ENCODE data around the gene APLF. TPM values are rescaled to one million over a fixed set of nuclear protein-coding genes. Genes with fewer than 3 reads are reported as not detected.
A peak's percentile ranks its signal among the peaks of the same experiment; 100 is the strongest.
"Not testable (repeated sequence)": the region's sequence is repeated elsewhere in the genome, so short reads cannot be mapped to it uniquely, and the experiment has no call there.

APLF gene
- total RNA-seq, 1 donor from 2014 or later, result 4.2 TPM

- ATAC-seq, result no peak
Measured at GRCh38 chr2:68441994-68442322, 25.4 kb upstream of the APLF start.

DNA sequence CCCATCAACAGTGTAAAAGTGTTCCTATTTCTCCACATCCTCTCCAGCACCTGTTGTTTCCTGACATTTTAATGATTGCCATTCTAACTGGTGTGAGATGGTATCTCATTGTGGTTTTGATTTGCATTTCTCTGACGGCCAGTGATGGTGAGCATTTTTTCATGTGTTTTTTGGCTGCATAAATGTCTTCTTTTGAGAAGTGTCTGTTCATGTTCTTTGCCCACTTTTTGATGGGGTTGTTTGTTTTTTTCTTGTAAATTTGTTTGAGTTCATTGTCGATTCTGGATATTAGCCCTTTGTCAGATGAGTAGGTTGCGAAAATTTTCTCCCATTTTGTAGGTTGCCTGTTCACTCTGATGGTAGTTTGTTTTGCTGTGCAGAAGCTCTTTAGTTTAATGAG is 21.0 kb upstream of the APLF start:
- ATAC-seq, result not testable (repeated sequence)

- no peak for ATAC-seq
Measured at GRCh38 chr2:68447118-68447517, 20.3 kb upstream of the APLF start.

GRCh38 chr2:68448671-68449653 is 18.4 kb upstream of the APLF start:
- ATAC-seq, result peak; percentile 39

DNA sequence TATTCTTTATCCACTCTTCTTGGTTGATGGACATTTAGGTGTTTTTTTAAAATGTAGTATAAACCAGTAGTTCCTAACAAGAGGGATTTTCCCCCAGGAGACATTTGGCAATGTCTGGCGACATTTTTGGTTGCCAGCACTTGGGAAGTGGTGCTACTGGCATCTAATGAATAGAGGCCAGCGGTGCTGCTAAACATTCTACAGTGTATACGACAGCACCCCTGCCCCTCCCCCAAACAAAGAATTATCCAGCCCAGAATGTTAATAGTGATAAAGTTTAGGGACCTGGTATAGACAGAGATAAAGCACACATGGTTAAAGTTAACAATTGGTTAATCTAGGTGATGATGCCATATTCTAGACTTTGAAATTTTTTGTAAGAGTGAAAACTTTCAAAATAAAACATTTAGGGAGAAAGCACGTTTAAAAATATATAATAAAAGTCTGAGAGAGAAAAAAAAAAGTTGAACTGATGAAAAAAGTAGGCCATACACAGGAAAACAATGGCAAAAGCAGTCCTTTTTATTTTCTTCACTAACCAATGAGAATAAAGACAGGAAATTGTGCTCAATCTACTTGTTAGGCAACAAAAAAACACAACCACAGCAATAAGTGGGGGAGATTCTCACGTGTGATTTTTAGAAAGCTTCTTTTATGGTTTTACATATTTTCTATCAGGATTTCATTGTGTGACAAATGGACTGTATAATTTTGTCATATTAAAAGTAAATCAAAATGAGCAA is 15.1 kb upstream of the APLF start:
- no peak for ATAC-seq

- no peak for ATAC-seq
Measured at GRCh38 chr2:68453761-68454360, 13.5 kb upstream of the APLF start.

DNA sequence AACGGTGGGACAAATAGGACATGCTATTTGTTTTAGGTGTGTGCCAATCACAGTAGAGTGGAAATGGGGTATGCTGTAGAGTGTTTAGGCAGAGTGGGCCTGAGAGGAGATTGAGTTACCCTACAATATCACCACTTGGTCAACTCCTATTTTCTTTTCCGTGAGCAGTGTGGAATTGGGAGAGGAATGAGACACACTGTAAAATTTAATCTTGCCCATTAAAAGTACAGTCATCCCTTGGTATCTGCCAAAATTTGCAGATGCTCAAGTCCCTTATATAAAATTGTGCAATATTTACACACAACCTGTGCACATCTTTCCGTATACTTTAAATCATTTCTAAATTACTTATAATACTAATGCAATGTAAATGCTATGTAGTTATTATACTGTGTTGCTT is 12.7 kb upstream of the APLF start:
- ATAC-seq, result no peak

DNA sequence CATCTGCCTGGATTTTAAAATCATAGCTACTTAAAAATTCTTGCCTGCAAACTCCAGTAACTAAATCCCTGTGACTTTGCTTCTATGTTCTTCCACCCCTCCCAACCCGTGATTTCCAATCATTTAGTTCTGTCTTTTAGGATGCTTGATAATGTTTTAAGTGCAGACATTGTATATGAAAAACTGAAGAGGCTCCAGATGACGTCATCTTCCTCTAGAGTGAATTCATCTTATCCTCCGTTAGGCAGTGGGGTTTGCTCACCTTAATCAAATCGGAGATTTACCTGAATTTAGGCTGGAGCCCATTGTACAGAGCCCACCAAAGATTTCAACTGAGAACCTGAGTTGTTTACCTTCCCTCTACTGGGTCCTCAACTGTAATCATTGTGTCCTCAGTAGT is 11.2 kb upstream of the APLF start:
- no peak for ATAC-seq

DNA sequence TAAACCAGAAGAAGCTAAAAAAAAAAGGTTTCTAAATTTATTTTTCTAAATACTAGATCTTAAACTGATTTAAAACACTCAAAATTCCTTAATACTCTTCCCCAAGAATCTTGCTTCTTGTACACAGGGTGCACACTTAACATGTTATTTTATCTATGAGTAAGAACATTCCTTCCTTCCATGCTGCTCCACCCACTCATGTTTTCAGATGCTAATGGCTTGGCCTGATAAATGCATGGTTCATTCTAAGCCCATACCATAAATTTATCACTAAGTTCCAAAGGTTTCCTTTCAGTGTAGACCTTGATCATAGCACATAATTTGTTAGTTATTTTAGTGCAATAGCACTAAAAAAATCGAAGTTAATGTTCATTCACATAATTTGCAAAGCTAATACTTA is 8.4 kb upstream of the APLF start:
- ATAC-seq, result no peak

GRCh38 chr2:68463287-68463877 is 4.0 kb upstream of the APLF start:
- no peak for ATAC-seq

DNA sequence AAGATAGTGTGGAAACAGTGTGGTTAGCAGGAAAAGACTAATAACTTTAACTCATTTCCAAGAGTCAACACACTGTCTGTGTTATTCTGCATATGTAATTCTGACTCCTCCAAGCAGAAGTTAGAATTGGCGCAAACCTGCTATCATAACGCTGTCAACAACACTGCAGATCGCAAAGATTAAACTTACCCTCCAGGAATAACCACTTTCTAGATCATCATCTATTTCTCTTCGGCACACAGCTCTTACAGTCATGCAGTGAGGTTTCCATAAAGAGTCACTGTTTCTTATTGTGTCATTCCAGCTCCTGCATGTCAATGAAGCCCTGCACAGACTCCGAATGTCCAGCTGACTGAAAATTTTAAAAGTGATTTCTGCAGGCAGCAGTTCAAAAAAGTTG is 2.7 kb upstream of the APLF start:
- ATAC-seq, result no peak

DNA sequence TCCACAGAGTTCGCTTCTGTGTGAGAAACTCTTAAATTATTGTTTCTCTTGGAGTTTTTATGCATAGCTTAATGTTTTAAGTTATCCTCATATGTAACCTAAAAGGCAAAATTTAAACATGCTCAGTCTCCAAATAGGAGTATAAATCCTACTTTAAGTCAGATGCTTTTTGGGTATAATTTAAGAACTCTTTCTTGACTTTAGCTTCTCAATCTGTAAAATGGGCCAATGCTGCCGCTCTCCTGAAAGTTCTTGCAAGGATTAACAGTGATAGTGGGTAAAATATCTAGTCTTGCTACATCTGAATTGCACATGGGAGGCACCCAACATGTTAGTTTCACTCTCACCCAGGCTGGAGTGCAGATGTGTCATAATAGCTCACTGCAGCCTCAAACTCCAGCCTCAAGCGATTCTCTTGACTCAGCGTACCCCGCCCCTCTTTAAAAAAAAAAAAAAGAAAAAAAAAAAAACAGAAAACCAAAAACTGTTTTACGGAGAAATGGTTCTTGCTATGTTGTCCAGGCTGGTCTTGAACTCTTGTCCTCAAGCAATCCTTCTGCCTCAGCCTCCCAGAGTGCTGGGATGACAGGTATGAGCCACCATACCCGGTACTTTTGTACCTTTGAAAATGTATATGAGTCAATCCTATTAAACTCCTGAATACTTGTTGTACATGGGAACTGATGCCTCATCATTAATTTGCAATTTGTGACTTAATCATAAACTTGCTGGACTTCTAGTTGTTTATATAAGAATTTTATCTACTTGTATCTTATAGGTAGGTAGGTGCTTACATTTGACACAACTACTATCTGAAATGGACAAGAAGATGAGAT is 2.1 kb upstream of the APLF start:
- no peak for ATAC-seq

DNA sequence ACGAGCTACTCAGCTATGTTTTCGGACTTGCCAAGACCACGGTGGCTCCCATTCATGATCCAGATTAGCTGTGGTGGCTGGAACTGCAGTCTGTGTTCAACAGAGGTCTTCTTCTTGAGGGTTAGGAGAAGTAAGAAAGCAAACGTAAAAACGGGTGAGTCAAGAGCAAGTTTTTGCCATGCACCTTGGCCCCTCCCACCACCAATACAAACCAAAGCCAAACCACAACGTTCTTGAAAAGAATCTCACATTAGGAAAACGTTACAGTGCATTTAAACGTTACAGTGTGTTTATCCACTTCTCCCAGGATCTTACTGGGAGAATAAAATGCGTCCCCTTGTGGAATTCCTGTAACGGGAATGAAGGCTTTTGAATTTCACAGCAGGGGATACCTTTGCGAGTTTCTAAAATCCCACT is 1.0 kb upstream of the APLF start:
- peak; percentile 33 for ATAC-seq

- ATAC-seq, result peak; percentile 31
Measured at GRCh38 chr2:68466778-68467076, 658 bp upstream of the APLF start.

DNA sequence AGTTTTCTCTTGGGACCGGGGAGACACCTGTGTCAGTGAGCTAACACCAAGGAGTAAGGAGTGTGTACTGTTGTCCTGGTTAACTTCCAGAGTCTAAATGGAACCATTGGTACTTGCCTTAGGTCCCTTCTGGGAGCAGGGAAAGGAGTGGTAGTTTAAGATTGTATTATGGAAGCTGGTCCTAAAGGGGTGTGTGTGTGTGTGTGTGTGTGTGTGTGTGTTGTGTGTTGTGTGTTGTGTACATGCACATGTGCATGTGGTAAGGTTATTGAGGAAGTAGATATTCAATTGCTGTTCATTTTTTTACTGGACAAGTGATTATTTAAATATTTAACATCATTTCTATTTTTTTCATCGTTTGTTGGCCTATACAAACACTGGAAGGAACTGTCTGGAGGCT is 1.4 kb downstream of the APLF start:
- ATAC-seq, result no peak

GRCh38 chr2:68469935-68470334 is 2.5 kb downstream of the APLF start:
- no peak for ATAC-seq

DNA sequence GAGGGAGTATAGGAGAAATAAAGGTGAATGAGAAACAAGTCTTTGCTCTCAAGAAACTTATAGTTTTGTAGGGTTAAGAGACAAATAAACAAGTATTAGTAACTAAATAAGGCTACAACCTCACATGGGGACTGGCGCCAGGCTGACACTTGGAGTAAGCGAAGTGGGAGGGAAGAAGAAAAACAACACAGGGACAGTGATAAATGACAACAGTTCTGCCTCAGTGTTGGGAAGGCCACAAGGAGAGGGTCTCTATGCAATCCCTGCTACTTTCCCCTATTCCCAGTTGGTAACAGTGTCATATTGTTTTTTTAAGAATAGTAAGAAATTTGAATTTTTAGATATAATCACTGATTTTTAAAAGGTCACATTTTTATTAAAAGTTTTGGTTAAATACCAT is 4.0 kb downstream of the APLF start:
- no peak for ATAC-seq

DNA sequence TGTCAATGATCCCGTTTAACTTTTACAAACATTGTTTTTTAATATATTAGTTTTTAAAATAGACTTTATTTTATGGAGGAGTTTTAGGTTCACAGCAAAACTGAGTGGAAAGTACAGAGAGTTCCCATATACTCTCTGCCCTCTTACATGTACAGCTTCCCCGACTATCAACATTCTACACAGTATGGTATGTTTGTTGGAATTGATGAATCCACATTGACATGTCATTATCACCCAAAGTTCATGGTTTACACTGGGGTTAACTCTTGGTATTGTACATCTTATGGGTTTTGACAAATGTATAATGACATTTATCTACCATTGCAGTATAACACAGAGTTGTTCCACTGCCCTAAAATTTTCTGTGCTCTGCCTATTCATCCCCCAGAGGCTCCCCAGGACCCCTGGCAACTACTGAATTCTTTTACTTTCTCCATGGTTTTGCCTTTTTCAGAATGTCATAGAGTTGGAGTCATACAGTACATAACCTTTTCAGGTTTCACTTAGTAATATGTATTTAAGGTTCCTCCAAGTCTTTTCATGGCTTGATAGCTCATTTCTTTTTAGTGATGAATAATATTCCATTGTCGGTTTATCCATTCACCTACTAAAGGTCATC is 5.5 kb downstream of the APLF start:
- no peak for ATAC-seq

DNA sequence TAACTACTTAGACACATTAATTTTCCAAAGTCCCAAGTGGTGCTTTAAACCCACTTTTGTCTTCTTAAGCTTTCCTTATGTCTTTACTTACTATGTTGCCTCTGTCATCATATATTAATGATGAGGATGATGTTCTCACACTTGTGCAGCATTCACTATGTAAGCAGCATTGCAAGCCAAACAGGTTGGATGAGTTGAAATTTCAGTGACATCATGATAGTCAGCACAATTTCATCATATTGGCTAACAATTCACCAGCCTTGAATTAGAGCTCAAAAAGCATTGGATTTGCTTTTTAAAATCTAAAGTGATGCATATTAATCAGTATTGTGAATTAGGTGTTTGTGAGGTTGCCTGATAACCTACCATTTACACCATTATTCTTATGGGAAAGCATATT is 7.7 kb downstream of the APLF start:
- peak; percentile 95 for ATAC-seq

GRCh38 chr2:68475576-68475975 is 8.2 kb downstream of the APLF start:
- no peak for ATAC-seq

DNA sequence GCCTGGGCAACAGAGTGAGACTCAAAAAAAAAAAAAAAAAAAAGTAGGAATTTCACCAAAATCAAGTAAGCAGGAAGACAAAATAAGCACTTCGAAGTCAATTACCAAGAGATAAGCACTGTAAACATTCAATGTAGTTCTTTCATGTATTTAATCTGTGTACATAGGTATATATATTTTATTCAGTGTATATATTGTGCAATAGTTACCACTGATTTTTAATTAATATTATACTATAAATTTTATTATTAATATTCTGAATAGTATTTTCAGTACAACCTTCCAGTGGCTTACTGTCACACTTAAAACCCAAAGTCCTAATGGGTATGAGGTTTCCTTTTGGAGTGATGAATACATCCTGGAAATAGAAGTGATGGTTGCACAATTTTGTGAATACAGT is 9.1 kb downstream of the APLF start:
- no peak for ATAC-seq

- no peak for ATAC-seq
Measured at GRCh38 chr2:68478688-68479087, 11.3 kb downstream of the APLF start.

All from esophagus mucosa (tissue), 1 donor.